Gastrocnemius medialis (tissue), 4 donors: Measurements from ENCODE around the gene THEM4.

ENCODE experiments used
- POLR2A ChIP-seq, 2 donors: fragments of 450-650 bp; IDR thresholded peaks; one replicate each; pipeline ENCODE4 v1.6.1; 2017; ENCODE audit warnings: antibody characterized with exemption in 2 of 2, mild to moderate bottlenecking in 2 of 2, moderate library complexity in 2 of 2
- TF ChIP-seq, protein P1 (sequence below), 5 experiments: fragments of 450-650 bp in 3 of 5; fragments of 200-600 bp in 2 of 5; sonication (generic) in 2 of 5; IDR thresholded peaks in 4 of 5; conservative IDR thresholded peaks in 1 of 5; 1 replicate in 4 of 5; 2 replicates in 1 of 5; pipeline ENCODE4 v1.5.1; 2016 to 2019; ENCODE audit warnings: antibody characterized with exemption in 5 of 5, mild to moderate bottlenecking in 3 of 5, moderate library complexity in 3 of 5

DNA sequence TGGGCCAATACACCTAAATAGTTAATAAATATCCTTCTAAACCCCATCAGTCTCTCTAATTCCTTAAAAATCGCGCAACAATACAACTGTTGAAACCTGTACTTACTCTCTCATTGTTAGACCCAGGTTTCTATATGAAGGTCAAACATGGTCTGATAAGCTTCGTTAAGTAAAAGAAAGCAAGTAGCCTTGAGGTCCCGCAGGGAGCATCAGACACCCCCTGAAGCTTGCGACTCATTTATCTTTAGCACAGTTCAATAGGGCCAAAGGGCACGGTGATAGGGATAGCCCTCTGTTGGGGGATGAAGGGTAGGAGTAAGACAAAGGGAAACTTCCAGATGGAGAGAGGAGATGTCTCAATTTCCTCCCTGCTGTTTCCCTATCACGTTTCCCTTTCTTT is 27.3 kb upstream of the THEM4 start:
- no peak for TF ChIP-seq POLR2A (IDR thresholded peaks at IDR 0.05)
- TF ChIP-seq, protein P1, sequence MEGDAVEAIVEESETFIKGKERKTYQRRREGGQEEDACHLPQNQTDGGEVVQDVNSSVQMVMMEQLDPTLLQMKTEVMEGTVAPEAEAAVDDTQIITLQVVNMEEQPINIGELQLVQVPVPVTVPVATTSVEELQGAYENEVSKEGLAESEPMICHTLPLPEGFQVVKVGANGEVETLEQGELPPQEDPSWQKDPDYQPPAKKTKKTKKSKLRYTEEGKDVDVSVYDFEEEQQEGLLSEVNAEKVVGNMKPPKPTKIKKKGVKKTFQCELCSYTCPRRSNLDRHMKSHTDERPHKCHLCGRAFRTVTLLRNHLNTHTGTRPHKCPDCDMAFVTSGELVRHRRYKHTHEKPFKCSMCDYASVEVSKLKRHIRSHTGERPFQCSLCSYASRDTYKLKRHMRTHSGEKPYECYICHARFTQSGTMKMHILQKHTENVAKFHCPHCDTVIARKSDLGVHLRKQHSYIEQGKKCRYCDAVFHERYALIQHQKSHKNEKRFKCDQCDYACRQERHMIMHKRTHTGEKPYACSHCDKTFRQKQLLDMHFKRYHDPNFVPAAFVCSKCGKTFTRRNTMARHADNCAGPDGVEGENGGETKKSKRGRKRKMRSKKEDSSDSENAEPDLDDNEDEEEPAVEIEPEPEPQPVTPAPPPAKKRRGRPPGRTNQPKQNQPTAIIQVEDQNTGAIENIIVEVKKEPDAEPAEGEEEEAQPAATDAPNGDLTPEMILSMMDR (IDR thresholded peaks at IDR 0.05 in 4 of 5, conservative IDR thresholded peaks at IDR 0.05 in 1 of 5): no peak
